Colon (tissue), 2 donors: ENCODE results near the gene MBTPS2.
"Not testable (repeated sequence)": the region's sequence is repeated elsewhere in the genome, so short reads cannot be mapped to it uniquely, and the experiment has no call there.

ENCODE experiments used
- FAIRE-seq: peaks from 2 replicates; lab custom pipeline; 2012; peaks lifted over from hg19 to GRCh38; lab: Jason Lieb, UNC
- donor health status: control.
- donor health status: control.

The MBTPS2 gene

DNA sequence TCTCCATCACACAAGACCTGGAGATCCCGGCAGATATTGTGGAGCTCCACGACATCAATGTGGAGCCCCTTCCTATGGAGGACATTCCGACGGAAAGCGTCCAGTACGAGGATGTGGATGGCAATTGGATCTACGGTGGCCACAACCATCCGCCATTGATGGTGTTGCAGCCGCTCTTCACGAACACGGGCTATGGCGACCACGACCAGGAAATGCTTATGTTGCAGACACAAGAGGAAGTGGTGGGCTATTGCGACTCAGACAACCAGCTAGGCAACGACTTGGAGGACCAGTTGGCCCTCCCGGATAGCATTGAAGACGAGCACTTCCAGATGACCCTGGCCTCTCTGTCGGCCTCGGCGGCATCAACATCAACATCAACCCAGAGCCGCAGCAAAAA lies 17.1 kb downstream of the MBTPS2 start:
- no peak for FAIRE-seq

DNA sequence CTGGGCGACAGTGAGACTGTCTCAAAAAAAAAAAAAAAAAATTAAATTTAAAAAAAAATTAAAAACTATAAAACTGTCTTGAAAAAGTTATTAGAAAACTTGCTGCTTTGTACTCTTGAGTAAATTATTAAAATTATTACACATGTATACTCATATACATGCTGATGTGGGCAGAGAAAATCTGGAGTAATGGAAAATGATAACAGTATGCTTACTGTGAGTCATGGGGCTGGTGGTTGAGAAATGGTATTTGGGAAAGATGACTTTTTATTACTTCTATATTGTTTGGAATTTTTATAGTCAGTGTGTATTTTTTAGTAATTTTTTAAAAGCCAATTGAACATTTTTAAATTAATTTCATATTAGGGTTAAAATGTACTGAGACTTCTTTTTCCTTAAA lies 23.8 kb downstream of the MBTPS2 start:
- no peak for FAIRE-seq

DNA sequence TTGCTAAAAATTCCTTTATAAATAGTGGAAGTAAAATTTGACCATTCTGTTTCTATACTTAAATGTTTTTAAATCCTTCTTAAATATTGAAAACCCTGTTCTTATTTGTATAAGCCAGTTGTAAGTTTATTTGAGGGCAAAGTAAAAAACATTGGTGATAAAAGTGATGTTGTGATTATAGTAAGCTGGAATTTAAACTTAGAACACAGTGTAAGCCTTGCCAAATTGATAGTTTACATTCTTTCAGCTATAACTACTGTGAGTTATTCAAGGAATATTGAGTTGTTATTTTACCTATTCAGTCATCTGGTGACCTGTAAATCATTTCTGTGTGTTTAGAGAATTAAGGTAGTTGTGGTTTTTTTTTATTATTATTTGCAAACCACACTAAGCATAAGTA lies 26.0 kb downstream of the MBTPS2 start:
- peak; percentile 90 for FAIRE-seq

DNA sequence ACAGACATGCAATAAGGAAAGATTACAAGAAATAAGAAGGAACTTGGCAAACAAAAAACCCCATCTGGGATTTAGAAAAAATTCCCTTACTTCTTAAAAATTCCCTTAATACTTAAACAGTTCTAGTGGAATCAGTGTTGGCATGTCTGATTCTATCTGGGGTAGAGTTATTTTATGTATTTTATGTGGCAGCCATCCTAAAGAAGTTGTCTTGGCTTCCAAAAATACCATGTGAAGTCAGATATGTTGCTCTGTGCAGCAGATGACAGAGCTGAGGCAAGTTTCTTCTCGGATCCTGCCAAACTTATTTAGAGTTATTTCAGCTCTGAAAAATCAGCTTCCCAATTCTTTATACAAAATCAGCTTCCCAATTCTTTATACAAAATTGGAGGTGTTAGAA lies 31.1 kb downstream of the MBTPS2 start:
- no peak for FAIRE-seq

- FAIRE-seq, result no peak
These were observed 33.8 kb downstream of the MBTPS2 start for GRCh38 chrX:21873063-21873775.

DNA sequence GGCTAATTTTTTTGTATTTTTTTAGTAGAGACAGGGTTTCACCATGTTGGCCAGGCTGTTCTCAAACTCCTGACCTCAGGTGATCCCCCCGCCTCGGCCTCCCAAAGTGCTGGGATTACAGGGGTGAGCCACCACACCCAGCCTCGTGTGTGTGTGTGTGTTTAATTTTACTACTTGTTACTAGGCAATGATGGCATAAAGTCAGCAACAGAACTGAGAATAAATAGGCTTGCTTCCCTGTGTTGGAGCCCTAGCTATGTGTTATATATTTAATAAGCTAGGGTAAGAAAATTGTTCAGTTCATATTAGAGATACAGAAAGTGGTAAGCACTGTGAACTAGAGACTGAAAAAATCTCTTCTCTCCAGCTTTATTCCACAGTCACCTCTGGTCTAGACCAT lies 34.8 kb downstream of the MBTPS2 start:
- not testable (repeated sequence) for FAIRE-seq

- no peak for FAIRE-seq
These were observed 35.6 kb downstream of the MBTPS2 start for GRCh38 chrX:21875013-21875412.

DNA sequence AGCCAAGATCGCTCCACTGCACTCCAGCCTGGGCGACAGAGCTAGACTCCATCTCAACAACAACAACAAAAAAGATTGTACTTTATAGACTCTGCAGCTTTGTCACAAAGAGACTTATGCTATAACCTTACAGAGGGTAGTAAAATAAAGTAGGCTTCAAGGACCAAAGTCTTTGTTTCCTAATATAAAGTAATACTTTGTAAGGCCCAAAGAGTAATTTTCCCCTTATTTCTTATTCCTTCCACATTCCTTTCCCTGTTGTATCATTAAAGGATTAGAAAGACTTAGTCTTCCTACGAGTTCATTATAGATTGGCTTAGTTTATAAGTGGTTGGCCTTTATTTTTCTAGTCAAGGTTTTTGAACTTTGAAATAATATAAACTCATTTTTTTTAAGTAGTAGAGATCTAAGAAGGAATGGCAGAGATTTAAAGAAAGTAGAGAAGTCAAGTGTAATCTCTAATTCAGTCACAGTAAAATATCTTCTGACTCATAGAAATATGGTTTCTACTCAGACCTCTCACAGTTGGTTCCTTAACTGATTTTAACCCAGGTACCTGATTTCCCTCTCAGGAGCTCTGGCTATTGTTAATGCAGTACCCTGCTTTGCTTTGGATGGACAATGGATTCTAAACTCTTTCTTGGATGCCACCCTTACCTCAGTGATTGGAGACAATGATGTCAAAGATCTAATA lies 42.6 kb downstream of the MBTPS2 start:
- FAIRE-seq, result no peak

DNA sequence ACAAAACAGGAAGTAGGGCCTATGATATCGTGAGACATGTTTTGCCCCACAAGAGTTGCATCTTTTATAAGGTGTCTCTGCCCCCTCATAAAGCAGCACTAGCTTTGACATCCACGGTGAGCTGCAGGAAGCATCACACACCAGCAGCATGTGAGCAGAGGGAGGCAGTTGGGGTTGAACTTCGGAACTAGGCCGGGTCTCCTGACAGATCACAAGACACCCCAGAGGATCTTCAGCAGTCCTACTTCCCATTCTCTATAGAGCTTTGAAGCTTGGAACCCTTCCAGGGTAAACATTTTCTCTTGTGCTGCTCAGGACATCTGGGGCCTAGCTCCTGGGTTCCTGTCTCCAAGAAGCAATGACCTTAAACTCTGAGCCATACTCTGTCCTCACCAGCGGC lies 43.8 kb downstream of the MBTPS2 start:
- no peak for FAIRE-seq

DNA sequence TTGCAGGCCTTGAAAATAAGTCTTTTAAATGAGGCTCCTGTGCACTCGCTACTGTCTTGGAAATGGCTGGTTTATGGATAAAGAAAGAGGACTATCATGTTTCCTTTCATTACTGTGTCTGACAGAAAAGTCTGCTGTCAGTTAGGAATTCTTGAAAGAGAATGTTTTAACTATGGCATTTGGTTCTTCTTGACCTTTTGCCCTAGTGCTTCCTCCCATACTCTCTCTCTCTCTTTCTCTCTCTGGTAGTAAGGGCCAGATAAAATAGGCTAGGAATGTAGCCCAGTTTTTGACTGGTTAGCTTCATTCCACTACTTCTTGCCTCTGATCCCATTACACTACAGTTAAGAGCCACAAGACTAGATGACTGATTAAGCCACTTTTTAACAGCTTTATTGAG lies 46.2 kb downstream of the MBTPS2 start:
- FAIRE-seq, result no peak

- no peak for FAIRE-seq
These were observed 65.9 kb downstream of the MBTPS2 start for GRCh38 chrX:21905313-21905712.

- no peak for FAIRE-seq
These were observed 66.5 kb downstream of the MBTPS2 start for GRCh38 chrX:21905953-21906352.

- FAIRE-seq, result no peak
These were observed 67.8 kb downstream of the MBTPS2 start for GRCh38 chrX:21907260-21907659.

DNA sequence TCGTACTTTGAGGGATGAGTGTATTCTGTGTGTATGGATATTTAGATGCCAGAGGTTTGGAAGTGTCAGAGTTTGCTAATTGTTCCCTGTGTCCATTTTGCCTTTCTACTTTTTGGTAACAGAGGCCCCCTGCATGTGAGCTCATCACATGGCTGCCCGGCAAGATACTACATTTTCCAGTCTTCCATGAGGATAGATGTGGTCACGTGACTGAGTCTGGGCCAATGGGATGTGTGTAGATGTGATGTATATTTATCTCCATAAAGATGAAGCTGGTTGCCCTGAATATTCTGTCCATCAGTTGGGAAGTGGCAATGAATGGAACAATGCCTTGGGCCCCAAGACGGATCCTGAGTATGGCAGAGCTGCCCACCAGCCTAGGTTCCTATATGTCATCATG lies 72.1 kb downstream of the MBTPS2 start:
- no peak for FAIRE-seq

GRCh38 chrX:21912220-21912619 lies 72.8 kb downstream of the MBTPS2 start:
- no peak for FAIRE-seq

DNA sequence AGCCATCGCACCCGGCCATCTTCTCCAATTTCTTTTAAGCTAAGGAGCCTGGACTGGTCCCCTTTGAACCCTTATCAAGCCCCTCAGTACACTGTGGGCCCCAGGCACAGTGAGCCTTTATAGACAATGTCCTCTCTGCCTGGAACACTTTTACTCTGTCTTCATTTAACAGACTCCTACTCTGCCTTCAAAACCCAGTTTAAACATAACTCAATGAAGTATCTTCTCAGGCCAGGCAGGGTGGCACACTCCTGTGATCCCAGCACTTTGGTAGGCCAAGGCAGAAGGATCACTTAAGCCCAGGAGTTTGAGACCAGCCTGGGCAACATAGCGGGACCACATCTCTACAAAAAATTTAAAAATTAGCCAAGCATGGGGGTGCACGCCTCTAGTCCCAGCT lies 73.6 kb downstream of the MBTPS2 start:
- FAIRE-seq, result no peak

- FAIRE-seq, result peak; percentile 94
These were observed 86.7 kb downstream of the MBTPS2 start for GRCh38 chrX:21926116-21926515.

DNA sequence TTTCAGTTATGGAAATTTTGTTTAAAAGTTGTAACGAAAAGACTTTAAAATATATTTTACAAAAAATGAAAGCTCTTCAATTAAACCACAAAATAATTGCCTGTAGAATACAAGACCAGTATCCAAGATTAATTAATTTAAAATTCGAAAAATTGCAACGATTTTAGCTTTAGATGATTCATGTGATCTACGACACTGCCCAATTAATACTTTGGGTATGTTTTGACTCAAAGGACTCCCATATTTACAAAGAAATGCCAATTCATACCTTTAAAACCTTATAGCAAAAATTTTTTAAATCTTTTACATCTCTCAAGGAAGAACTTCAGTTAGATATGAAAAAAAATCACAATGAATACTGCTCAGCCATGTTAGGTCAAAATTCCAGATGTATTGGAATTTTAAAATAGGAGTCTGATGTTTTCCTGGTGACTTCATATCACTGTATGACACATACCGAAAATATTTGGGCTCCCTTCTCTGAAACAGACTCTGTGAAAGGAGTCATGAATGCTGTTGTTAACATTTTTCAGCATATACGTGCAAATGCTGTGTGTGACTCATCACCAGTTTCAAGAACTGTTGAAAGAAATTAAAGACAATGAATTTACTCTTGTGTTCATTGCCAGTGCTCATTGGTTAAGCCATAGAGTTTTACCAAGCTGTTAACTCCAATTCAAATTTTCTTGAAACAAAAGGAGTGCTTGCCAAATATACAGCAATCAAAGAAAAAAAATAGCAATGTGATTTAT lies 87.3 kb downstream of the MBTPS2 start:
- FAIRE-seq, result no peak

- FAIRE-seq, result no peak
These were observed 89.8 kb downstream of the MBTPS2 start for GRCh38 chrX:21929209-21929608.

- FAIRE-seq, result peak; percentile 53
These were observed 91.6 kb downstream of the MBTPS2 start for GRCh38 chrX:21930986-21931385.

GRCh38 chrX:21932292-21933002 lies 93.0 kb downstream of the MBTPS2 start:
- no peak for FAIRE-seq

GRCh38 chrX:21933077-21933476 lies 93.7 kb downstream of the MBTPS2 start:
- FAIRE-seq, result no peak

- no peak for FAIRE-seq
These were observed 95.0 kb downstream of the MBTPS2 start for GRCh38 chrX:21934414-21934813.
